ENCODE results near the gene TRMT112.

Gene TRMT112

GRCh38 chr11:64306563-64306875 is 10.8 kb downstream of the TRMT112 start:
- DNase-seq, result no peak

GRCh38 chr11:64305691-64306562 is 11.4 kb downstream of the TRMT112 start:
- DNase-seq, result peak; percentile 78

- peak; percentile 100 for DNase-seq
Measured at GRCh38 chr11:64305075-64305690, 12.2 kb downstream of the TRMT112 start, which contains the start of gene ESRRA. Gene ESRRA, plus strand, starts transcription at chr11:64305524. Its CDS starts 1,656 bp downstream, at chr11:64307180.

GRCh38 chr11:64304316-64305072 is 12.9 kb downstream of the TRMT112 start:
- peak; percentile 91 for DNase-seq

- no peak for DNase-seq
Measured at GRCh38 chr11:64304032-64304315, 13.4 kb downstream of the TRMT112 start.

- no peak for DNase-seq
Measured at GRCh38 chr11:64303109-64304031, 14.0 kb downstream of the TRMT112 start.

GRCh38 chr11:64299847-64300648 is 17.3 kb downstream of the TRMT112 start, which contains the start of gene CATSPERZ:
Gene CATSPERZ, plus strand, starts transcription at chr11:64300358. Its CDS starts 53 bp downstream, at chr11:64300411.
- no peak for DNase-seq

DNA sequence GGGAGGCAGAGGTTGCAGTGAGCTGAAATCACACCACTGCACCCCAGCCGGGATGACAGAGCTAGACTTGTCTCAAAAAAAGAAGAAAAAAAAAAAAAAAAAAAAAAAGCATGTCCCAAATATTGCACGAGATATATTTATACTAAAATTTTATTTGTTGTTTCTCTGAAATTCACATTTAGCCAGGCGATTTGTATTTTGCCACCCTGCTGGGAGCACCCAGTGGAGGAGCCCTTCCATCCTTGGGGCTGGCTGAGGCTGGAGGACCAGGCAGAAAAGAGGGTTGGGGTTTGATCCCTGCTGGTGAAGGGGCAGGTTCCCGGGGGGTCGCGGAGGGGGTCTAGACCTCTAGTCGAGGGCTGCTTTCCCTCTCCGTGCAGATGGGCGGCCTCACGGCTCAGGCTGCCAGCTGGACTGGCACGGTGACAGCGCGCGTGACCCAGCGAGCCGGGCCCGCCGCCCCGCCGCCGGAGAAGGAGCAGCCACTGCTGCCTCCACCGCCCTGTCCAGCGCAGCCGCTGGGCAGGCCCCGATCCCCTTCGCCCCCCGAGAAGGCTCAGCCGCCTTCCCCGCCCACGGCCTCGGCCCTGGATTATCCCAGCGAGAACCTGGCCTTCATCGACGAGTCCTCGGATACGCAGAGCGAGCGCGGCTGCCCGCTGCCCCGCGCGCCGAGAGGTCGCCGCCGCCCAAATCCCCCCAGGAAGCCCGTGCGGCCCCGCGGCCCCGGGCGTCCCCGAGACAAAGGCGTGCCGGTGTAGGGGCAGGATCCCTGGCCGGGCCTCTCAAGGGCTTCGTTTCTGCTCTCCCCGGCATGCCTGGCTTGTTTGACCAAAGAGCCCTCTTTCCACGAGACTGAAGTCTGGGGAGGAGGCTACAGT is 18.2 kb downstream of the TRMT112 start:
- no peak for DNase-seq

GRCh38 chr11:64297699-64298358 is 19.5 kb downstream of the TRMT112 start:
- no peak for DNase-seq

- DNase-seq, result no peak
Measured at GRCh38 chr11:64296830-64297698, 20.3 kb downstream of the TRMT112 start.

- no peak for DNase-seq
Measured at GRCh38 chr11:64296236-64296635, 21.1 kb downstream of the TRMT112 start.

DNA sequence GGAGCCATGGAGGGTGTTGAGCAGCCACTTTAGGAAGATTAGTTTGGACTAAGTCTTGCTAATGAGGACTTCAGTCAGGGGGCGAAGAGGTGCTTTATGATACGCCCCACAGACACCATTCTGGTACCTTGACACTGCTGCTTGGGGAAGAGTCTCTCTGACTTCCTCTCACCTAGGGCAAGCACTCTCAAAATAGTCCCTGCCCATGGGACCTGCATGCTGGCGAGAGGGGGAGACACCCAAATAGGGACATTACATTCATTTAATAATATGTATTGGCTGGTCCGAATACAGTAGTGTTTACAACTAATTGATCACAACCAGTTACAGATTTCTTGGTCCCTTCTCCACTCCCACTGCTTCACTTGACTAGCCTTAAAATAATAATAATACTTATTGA is 21.6 kb downstream of the TRMT112 start:
- no peak for DNase-seq

DNA sequence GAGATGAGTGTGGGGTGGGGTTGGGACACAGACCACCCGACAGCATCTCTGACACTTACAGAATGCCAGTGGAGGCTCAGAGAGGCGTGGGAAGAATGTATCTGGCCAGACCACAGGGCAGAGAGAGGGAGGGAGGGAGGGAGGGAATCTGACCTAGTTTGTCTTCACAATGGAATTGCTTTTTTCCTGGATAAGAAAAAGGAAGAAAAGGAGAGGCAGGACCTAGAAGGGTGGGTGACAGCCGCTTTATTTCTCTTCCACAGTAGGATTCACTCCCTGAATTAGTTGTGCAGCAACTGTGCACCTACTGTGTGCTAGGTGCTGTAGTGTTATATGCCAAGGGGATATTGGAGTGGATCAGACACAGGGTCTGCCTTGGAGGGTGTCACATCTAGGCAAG is 22.6 kb downstream of the TRMT112 start:
- no peak for DNase-seq

DNA sequence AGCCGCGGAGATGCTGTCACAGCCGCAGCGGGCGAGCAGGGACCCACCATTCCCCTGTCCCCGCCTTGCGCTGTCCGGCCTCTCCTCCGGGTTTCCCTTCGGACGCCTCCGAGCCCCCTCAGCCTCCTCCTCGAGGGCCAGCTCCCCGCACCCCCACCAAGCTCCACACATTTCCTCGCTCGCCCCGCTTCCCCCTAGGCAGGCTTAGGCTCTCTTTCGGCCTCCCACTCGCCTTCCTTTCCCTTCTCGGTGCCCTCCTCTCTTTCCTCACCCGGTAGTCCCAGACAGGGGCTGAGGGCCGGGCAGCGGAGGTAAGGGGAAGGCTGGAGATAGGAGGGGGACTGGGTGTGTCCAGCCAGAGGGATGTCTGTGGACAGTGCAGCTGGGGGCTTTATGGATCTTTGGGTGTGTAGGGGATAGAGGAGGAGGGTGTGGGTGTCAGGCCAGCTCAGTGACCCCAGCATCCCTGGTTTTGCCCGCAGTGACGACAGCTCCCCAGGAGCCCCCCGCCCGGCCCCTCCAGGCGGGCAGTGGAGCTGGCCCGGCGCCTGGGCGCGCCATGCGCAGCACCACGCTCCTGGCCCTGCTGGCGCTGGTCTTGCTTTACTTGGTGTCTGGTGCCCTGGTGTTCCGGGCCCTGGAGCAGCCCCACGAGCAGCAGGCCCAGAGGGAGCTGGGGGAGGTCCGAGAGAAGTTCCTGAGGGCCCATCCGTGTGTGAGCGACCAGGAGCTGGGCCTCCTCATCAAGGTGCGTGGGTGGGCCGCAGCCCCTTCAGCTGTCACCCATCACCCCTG is 24.7 kb downstream of the TRMT112 start:
- DNase-seq, result no peak

GRCh38 chr11:64291752-64292459 is 25.5 kb downstream of the TRMT112 start:
- DNase-seq, result no peak

DNA sequence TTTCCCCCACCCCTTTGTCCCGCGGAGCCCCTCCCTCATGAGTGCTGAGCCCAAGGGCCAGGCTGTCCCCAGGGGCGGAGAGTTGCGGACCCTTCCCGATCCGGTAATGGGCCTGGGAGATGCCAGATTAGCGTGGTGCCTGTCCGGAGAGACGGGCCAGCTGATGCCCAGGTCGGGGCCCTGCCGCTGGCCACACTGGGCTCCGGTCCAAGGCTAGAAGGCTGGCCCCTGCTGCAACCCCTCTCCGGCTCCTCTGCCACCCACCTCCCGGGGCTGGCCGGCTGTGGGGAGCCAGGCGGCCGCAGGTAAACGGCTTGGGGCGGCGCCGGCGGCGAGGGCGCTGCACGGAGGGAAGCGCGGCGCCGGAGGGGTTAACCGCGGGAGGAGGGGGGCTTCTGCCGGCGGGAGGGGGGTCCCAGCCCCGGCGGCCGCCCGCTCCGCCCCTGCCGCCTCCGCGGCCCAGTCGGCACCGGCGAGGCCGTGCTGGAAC is 26.1 kb downstream of the TRMT112 start, which contains the start of gene KCNK4:
Gene KCNK4 (plus strand): TSS at position 41 of the 490 bp plus-strand sequence. CDS start 1,717 bp downstream, outside the sequence.
- DNase-seq, result no peak
